DMS79 (cell line): ENCODE measurements around the gene NEDD4L.
A peak's percentile ranks its signal among the peaks of the same experiment; 100 is the strongest.

Experiments used
- DNase-seq: peaks from one replicate; lab custom pipeline; 2025; lab: John Stamatoyannopoulos, UW

The NEDD4L gene

GRCh38 chr18:58290116-58290695, 246.2 kb downstream of the NEDD4L start:
- no peak for DNase-seq

- DNase-seq, result no peak
Measured at GRCh38 chr18:58291131-58291530, 247.1 kb downstream of the NEDD4L start.

GRCh38 chr18:58292638-58293037, 248.6 kb downstream of the NEDD4L start:
- no peak for DNase-seq

- DNase-seq, result no peak
Measured at GRCh38 chr18:58297198-58297597, 253.2 kb downstream of the NEDD4L start.

GRCh38 chr18:58298251-58299134, 254.5 kb downstream of the NEDD4L start:
- DNase-seq, result no peak

GRCh38 chr18:58299135-58299473, 255.1 kb downstream of the NEDD4L start:
- DNase-seq, result no peak

- no peak for DNase-seq
Measured at GRCh38 chr18:58299936-58300335, 255.9 kb downstream of the NEDD4L start.

- no peak for DNase-seq
Measured at GRCh38 chr18:58300867-58301266, 256.8 kb downstream of the NEDD4L start.

GRCh38 chr18:58302811-58303210, 258.8 kb downstream of the NEDD4L start:
- no peak for DNase-seq

- DNase-seq, result no peak
Measured at GRCh38 chr18:58303363-58303762, 259.3 kb downstream of the NEDD4L start.

GRCh38 chr18:58305792-58306191, 261.8 kb downstream of the NEDD4L start:
- DNase-seq, result no peak

- no peak for DNase-seq
Measured at GRCh38 chr18:58307441-58307840, 263.4 kb downstream of the NEDD4L start.

- DNase-seq, result no peak
Measured at GRCh38 chr18:58308463-58308862, 264.4 kb downstream of the NEDD4L start.

- no peak for DNase-seq
Measured at GRCh38 chr18:58309099-58309498, 265.1 kb downstream of the NEDD4L start.

- DNase-seq, result no peak
Measured at GRCh38 chr18:58309610-58310239, 265.7 kb downstream of the NEDD4L start.

- DNase-seq, result no peak
Measured at GRCh38 chr18:58310517-58310916, 266.5 kb downstream of the NEDD4L start.

- DNase-seq, result no peak
Measured at GRCh38 chr18:58311390-58311789, 267.4 kb downstream of the NEDD4L start.

- peak; percentile 59 for DNase-seq
Measured at GRCh38 chr18:58313491-58314032, 269.5 kb downstream of the NEDD4L start.

GRCh38 chr18:58314284-58314683, 270.3 kb downstream of the NEDD4L start:
- peak; percentile 34 for DNase-seq

- no peak for DNase-seq
Measured at GRCh38 chr18:58315041-58315440, 271.0 kb downstream of the NEDD4L start.

GRCh38 chr18:58315739-58316215, 271.8 kb downstream of the NEDD4L start:
- no peak for DNase-seq

GRCh38 chr18:58316396-58317342, 272.6 kb downstream of the NEDD4L start:
- no peak for DNase-seq
